ENCODE data around the gene TOM1. TPM values are rescaled to one million over a fixed set of nuclear protein-coding genes. Genes with fewer than 3 reads are reported as not detected.
A peak's percentile ranks its signal among the peaks of the same experiment; 100 is the strongest.

The TOM1 gene
- total RNA-seq, 1 experiment from 2014 or later = 22.3 TPM

DNA sequence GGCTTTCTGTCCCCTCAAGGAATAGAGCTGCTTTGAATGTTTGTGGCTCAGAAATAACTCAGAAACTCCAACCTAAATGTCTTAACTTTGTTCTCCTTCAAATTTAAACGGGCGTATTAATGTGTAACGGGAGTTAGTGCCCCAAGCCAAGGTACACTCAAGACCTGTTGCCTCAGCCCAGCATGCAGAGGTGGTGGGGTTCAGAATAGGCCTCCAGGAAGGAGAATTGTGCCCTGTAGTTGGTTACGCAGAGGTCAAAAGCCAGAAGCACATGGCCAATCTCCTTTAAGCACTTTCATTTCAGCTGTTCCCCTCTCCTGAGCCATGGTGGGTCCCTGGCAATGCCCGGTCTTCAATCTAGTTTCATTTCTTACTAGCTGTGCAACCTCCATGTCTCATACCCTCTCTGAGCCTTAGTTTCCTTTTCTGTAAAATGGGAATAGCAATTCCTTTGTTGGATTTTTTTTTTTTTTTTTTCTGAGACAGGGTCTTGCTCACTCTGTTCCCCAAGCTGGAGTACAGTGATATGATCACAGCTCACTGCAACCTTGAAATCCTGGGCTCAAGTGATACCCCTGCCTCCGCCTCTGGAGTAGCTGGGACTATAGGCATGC is 85.4 kb downstream of the TOM1 start:
- Histone ChIP-seq H3K79me1 (ENCODE audit: insufficient read depth, low read depth, low read length, poor library complexity, severe bottlenecking) (no peaks in the 10 kb centered on the region), H3K4me2 (ENCODE audit: insufficient read depth, insufficient read length, low read length) (no peak overlapping the region), H3K14ac (ENCODE audit: insufficient read depth, low read length) (no peak overlapping the region), H3K9me3 (ENCODE audit: control insufficient read depth, low read depth, low read length) (no peaks in the 10 kb centered on the region), H3K27ac (ENCODE audit: insufficient read length, low read depth, low read length) (no peak overlapping the region), H3K4me1 (ENCODE audit: insufficient read depth, low read length) (no peaks in the 10 kb centered on the region; the same call in 1 of the 2 replicates), H2BK12ac (ENCODE audit: insufficient read length, low read depth, low read length) (no peak overlapping the region), H3T11ph (ENCODE audit: low read length) (no peak overlapping the region), H4K8ac (replicated peaks; ENCODE audit: insufficient read length, low read depth, low read length) (no peak overlapping the region), H3K56ac (ENCODE audit: insufficient read length, low read depth, low read length) (no peak overlapping the region), H4K5ac (ENCODE audit: insufficient read length, low read depth, low read length) (no peak overlapping the region), H2AK5ac (ENCODE audit: insufficient read length, low read length) (no peak overlapping the region), H3K79me2 (ENCODE audit: insufficient read depth, low read length) (no peaks in the 10 kb centered on the region), H2BK5ac (ENCODE audit: insufficient read length, low read length) (no peak overlapping the region), H2BK15ac (ENCODE audit: low read depth, low read length) (no peak overlapping the region), H3K4ac (ENCODE audit: low read depth, low read length) (no peak overlapping the region), H2AFZ (ENCODE audit: low read length) (no peak overlapping the region), H2BK20ac (ENCODE audit: low read depth, low read length, poor library complexity, severe bottlenecking) (no peak overlapping the region), H3K27me3 (ENCODE audit: insufficient read depth, low read length) (no peaks in the 10 kb centered on the region), H3K18ac (ENCODE audit: insufficient read length, low read depth, low read length) (no peak overlapping the region), H3K23me2 (ENCODE audit: insufficient read length, low read depth, low read length, poor library complexity, severe bottlenecking) (peaks cover 7% of the 10 kb centered on the region), H3K23ac (ENCODE audit: insufficient read length, low read depth, low read length) (no peak overlapping the region), H4K20me1 (ENCODE audit: control insufficient read depth, insufficient read depth, insufficient read length) (no peaks in the 10 kb centered on the region), H2BK120ac (ENCODE audit: low read depth, low read length, poor library complexity, severe bottlenecking) (no peak overlapping the region), H4K91ac (ENCODE audit: insufficient read length, low read depth, low read length) (no peak overlapping the region), H3K9ac (ENCODE audit: extremely low read depth, insufficient read length, low read length) (no peak overlapping the region)
- Mint-ChIP-seq H3K9me3 (no peaks in the 10 kb centered on the region; a peak in 1 of 5 replicates), H3K4me1 (peaks cover 13 to 17% of the 10 kb centered on the region in 2 experiments), H3K4me3 (no peak overlapping the region), H3K27ac (peak overlapping the region in 1 of 3 experiments; percentile 39; a peak in 2 of 7 replicates), H3K27me3 (ENCODE audit: low read depth) (peaks cover 1% of the 10 kb centered on the region; the same call in 1 of the 2 replicates), H3K36me3 (ENCODE audit: insufficient read depth in 1 of 3, low read depth in 3 of 3) (peaks cover 3 to 49% (median 4%) of the 10 kb centered on the region in 3 experiments; a peak in 5 of 7 replicates)
- no peak for DNase-seq
- TF ChIP-seq, protein P1, sequence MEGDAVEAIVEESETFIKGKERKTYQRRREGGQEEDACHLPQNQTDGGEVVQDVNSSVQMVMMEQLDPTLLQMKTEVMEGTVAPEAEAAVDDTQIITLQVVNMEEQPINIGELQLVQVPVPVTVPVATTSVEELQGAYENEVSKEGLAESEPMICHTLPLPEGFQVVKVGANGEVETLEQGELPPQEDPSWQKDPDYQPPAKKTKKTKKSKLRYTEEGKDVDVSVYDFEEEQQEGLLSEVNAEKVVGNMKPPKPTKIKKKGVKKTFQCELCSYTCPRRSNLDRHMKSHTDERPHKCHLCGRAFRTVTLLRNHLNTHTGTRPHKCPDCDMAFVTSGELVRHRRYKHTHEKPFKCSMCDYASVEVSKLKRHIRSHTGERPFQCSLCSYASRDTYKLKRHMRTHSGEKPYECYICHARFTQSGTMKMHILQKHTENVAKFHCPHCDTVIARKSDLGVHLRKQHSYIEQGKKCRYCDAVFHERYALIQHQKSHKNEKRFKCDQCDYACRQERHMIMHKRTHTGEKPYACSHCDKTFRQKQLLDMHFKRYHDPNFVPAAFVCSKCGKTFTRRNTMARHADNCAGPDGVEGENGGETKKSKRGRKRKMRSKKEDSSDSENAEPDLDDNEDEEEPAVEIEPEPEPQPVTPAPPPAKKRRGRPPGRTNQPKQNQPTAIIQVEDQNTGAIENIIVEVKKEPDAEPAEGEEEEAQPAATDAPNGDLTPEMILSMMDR (conservative IDR thresholded peaks at IDR 0.05) = no peak
- no CpG with 5 or more reads among the region's 6 CpGs for WGBS (ENCODE audit: extremely low coverage, insufficient read length, low lambda C conversion rate)
